IPS-18c (cell line): ENCODE measurements around the gene SMS.
"Not testable (repeated sequence)": the region's sequence is repeated elsewhere in the genome, so short reads cannot be mapped to it uniquely, and the experiment has no call there.

Experiments
- H3K4me3 ChIP-seq: 2 replicates; pipeline ENCODE4 v1.7.0; 2013; ENCODE audit warnings: low read depth, mild to moderate bottlenecking, low read length, moderate library complexity; ENCODE audit not compliant: insufficient read depth
- H3K9me3 ChIP-seq: one replicate; pipeline ENCODE4 v1.6.1; 2013; ENCODE audit warnings: mild to moderate bottlenecking, low read length, moderate library complexity; ENCODE audit not compliant: control insufficient read depth, insufficient read depth

SMS gene

DNA sequence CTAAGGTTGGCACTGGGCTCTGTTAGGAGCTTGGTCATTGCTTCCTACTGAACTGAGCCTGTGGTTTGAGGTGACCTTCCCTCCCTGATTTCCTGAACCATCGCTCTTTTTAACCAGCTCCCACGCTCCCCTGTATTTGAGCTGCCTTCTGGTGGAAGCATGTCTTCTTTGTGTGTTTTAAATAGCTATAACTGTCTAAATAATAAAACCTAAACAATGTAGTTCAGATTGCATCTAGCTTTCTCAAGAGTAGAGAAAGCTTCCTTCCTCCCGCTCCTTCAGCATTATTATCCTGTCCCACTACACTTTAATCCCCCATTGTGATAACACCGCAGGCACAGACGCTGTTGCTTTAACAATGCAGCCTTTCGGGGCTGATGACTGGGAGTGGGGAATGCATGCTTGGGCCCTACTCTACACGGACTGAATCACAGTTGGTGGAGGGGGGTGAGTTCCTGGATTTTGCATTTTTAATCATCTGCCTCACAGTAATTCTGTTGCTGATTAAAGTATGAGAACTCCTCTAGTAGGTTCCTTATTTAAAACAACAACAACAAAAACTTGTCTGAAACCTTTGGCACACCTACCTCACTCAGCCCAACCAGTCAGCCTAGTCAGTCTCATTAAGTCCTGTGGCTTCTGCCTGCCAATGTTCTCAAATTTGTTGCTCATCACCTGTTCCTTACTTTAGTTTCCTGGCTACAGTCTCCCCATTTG, 6.6 kb downstream of the SMS start:
- H3K4me3 ChIP-seq, result 0 out of 2 replicates have a peak overlapping the region, but pooled peaks have one; percentile 12
- no peaks in the 10 kb centered on the region for H3K9me3 ChIP-seq

DNA sequence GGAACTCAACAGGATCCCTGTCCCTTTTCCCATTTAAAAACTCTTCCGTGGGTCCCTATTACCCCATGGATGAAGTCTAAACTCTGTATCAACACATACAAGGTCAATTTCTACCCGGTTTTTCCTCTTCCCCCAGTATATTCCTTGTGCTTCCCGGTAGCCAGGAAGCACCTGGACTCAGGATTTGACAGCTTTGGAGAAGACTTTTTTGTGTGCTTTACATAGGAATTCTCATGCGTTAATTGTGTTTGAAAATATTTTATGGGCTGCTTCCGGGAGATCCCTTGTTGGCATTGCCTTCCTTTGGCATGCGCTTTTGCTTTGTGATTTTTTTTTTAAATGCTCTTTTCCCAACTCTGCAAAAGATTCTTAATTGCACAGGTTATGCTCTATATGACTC, 7.2 kb downstream of the SMS start:
- H3K4me3 ChIP-seq, result 0 out of 2 replicates have a peak overlapping the region, but pooled peaks have one; percentile 12
- no peaks in the 10 kb centered on the region for H3K9me3 ChIP-seq

DNA sequence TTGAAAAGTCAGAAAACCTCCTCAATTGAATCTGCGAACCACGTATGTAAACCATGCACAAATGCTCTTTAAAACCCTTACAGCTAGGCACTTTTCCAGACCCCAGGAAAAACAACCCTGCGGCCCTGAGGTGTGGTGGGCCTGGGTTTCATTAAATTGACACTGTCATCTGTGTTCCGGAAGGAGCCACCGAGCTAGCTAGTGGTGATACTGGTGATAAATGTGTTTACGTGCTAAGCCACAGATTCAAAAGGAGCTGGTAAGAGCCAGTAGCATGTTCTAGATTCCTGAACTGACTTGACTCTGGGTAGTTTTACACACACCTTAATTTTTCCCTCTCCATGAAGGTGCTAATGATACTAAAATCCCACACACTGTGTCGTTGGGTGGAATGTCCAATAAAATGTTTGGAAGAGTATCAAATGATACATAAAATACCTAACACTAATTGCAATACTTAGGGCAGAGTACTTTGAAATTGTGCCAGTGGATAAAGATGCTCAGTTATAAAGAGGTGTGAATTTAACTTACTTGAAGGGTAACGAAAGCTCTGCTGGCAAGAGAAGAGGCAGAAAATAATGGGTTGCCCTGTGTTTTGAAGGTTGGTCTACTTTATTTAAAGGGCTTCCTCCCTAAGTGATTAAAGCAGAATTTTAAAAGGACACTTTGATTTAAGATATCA, 8.5 kb downstream of the SMS start:
- Histone ChIP-seq H3K4me3 (no peak overlapping the region), H3K9me3 (no peaks in the 10 kb centered on the region)

DNA sequence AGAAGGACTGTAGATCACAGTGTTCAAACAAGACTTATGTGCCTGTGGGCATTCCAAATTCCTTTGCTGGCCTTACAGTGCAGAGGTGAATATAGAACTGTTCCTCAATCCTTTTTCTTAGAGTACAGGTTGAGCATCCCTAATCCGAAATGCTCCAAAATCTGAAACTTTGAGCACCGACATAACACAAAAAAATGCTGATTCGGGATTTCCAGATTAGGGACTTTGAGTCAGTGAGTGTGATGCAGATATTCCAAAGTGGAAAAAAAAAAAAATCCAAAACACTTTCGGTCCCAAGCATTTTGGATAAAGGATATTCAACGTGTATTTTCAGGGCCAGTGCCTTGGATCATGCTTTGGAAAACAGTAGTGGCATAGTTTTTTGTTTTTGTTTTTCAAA, 9.2 kb downstream of the SMS start:
- H3K9me3 ChIP-seq, result no peaks in the 10 kb centered on the region

DNA sequence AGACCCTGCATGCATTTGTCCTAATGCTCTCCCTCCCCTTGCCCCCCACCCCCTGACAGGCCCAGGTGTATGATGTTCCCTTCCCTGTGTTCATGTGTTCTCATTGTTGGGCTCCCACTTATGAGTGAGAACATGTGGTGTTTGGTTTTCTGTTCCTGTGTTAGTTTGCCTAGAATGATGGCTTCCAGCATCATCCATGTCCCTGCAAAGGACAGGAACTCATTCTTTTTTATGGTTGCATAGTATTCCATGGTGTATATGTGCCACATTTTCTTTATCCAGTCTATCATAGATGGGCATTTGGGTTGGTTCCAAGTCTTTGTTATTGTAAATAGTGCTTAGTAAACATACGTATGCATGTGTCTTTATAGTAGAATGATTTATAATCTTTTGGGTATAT, 10.0 kb downstream of the SMS start:
- not testable (repeated sequence) for H3K9me3 ChIP-seq, H3K4me3 ChIP-seq

More for the DNA sequence above, 9.2 kb downstream of the SMS start:
- H3K4me3 ChIP-seq, result no peak overlapping the region

DNA sequence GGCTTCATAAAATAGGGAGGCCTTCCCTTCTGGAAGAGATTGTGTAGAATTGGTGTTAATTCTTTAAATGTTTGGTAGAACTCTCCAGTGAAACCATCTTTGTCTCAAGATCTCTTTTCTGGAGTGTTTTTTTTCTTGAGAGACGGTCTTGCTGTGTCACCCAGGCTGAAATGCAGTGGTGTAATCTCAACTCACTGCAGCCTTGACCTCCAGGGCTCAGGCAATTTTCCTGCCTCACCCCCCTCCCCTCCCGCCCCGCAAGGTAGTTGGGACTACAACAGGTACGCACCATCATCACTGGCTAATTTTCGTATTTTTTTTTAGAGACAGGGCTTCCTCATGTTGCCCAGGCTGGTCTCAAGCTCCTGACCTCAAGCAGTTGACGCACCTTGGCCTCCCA, 12.1 kb downstream of the SMS start:
- H3K9me3 ChIP-seq, result no peaks in the 10 kb centered on the region
- H3K4me3 ChIP-seq, result no peak overlapping the region

DNA sequence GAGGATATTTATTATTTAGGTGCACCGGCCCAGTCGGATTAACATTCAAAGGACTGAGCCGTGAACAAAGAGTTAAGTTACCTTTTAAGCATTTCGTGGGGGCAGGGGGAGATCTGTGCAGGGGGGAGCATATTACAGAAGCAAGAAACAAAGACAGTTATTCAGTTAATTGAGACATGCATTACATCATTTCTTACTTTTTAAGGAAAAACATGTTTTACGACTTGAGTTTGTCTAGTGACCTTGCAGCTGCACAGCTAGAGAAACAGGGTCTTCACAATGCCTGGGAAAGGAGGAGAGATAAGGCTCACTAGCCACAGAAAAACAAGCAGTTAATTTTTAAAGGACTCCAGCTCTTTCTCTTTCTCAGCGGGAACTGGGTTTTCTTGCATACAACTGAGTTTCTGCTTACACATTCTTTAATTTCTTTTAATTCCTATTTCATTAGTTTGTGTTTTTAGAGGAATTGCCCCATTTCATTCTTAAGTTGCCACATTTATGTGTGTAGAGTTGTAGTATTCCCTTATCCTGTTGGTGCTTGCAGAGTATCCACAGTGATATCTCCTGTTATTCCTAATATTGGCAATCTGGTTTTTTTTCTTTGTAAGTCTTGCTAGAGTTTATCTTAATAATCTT, 12.8 kb downstream of the SMS start:
- H3K9me3 ChIP-seq, H3K4me3 ChIP-seq: not testable (repeated sequence)

DNA sequence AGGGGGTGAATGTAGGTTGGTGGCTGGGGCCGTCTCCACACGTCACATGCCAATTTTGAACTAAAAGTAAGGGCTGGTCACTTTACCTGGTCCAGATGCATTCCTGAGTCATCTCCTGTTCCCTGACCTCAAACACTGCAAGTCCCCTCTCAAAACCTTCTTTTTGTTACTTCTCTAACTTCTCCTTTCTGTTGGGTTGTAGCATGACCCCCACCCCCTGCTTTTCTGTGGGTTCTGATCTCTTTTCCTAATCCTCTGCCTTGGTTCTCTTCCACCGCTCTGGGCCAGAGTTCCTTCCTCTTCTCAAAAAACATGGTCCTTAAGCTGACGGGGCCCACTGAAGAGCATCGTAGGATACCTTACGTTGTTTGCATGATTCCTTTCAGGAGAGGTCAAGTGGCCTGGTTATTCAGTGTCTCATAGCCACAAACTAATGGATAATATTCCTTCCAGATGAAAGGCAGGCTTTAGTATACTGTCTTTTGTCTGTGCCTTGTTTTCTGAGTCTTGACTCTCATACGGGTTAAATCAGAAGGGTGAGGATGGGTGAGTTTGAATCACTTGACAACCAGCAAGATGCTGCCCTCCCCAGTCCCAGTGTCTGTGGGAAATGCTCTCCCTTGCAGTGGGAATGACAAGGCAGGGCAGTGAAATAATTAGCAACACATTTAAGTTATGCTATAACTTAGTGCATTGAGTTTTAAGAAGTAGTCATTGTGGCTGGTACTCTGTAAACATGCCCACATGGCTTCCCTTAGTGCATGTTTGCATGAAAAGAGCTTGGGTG, 15.1 kb downstream of the SMS start:
- H3K9me3 ChIP-seq, result no peaks in the 10 kb centered on the region
- H3K4me3 ChIP-seq, result no peak overlapping the region

DNA sequence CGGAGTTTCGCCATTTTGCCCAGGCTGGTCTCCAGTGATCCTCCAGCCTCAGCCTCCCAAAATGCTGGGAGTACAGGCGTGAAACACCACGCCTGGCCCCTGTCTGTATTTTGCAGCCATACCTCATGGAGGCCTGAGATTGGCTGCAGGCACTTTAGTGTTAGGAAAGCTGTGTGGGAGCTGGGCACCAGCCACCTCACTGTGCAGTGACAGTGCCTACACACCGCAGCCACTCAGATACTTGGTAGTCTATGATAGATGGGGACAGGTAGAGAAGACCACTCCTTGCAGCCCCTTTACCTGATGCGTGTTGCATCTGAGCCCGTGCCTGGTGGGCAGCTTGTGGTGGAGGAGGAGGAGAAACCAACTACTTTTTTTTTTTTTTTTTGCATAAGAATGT, 16.3 kb downstream of the SMS start:
- H3K4me3 ChIP-seq, result no peak overlapping the region
- H3K9me3 ChIP-seq, result no peaks in the 10 kb centered on the region

DNA sequence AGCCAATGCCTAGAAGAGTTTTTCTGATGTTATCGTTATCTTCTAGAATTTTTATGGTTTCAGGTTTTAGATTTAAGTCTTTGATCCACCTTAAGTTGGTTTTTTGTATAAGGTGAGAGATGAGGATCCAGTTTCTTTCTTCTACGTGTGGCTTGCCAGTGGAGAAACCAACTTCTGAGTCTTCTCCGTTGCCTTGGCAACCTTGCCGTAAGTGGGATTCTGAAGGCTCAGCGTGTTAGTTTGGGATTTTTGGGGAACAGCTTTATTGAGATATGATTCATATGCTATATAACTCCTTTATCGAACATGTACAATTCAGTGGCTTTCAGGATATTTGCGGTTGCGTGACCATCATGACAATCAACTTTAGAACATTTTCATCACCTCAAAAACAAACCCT, 17.7 kb downstream of the SMS start:
- no peaks in the 10 kb centered on the region for H3K9me3 ChIP-seq
- H3K4me3 ChIP-seq, result no peak overlapping the region

DNA sequence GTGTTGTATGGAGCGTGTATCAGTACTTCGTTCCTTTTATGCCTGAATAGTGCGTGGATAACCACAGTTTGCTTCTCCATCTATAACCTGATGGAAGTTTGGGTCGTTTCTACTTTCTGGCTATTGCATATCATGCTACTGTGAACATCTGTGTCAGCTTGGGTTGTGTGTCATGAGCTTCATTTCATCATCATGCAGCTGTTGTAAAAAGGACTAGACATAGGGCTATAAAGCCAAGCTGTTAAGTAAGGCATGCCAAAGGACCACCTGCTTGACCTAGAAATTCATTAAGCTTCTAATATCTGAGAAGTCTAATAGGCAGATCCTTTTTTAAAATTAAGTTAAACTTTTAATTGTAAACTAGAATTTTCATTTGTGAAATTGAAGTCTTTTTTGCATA, 18.4 kb downstream of the SMS start:
- no peak overlapping the region for H3K4me3 ChIP-seq
- H3K9me3 ChIP-seq, result no peaks in the 10 kb centered on the region

DNA sequence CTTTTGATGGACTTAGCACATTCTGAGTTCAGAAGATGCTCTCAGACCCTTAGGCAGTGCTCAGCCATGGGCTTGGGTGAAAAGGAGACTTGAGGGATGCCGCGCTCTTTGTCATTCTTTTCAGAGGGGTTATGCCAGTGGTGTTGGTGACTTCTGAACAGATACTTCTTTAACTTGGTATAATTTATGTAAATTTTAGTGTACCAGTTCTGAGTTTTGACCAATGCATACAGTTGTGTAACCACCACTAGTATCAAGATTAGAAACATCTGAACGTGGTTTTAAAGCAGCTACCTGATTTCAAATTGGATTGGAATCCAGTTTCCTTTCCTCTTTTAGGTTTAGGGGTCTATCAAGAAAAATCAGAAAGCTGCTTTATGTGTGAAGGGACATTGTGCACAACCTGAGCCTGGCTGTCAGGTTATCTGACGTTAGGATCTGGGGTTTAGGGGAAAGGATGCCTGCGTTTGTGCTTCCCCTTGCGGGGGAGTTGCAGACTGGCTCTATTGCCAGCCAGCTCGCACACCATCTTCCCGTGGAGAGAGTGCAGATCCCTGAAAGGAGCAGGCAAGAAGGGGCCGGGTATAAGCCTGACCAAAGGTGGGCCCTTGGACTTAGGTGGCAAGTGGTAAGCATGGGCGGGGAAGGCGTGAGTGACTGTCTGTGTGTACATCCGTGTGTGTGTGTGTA, 19.0 kb downstream of the SMS start:
- H3K9me3 ChIP-seq, result no peaks in the 10 kb centered on the region
- no peak overlapping the region for H3K4me3 ChIP-seq

DNA sequence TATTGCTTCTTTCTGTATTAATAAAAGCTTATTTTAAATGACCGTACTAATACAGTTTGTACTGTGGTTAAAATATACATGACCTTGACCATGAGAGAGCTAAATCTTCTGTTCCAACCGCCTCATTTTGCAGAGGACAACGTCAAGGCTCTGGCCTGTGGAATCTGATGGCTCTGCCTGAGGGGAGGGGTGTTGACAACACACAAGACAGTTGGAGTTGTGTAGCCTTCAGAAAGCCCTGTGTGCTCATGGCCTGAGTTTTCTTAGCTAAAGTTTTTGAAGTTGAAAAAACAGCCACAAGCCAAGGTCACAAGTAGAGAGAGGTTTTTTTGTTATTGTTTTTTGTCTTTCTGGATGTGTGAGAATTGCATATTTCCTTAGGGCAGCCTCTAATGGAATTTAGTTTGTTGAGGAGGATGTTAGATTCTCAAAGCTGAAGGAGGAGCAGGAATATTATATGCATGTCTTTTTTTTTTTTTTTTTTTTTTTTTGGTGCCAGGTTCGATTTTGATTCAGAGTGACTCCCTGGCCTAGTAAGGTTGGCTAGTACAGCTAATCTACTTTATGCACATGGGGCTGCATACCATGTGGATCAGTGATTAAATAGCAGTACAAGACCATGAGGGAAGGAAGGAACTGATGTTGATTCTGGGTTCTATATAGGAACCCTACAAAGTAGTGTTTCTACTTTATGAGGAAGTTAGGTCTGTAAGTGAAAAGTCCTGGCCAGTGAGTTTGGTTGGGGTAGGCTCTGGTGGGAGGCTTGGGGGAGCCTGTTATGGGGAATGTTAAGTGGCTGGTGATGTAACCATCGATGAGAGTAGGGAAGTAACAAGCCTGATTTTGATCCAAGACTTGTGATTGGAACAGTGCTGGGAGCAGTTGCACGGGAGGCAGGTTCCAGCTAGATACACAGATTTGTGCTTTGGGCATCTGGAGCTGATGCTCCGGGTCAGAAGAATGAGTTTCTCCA, 20.3 kb downstream of the SMS start:
- H3K4me3 ChIP-seq, result no peak overlapping the region

DNA sequence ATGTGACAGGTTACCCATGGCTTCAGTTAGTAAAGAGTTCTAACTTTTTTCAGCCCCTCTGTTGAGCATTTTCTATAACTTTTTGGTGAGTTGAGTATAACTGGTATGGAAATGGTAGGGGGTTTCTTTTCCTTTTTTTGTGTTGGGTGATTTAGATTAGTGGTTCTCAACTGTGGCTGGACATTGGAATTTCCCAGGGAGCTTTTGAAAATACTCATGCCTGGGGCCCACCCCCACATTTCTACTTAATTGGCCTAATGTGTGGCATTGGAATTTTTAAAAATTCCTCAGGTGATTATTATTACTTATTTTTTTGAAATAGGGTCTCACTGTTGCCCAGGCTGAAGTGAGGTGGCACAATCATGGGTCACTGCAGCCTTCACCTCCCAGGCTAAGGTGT, 21.9 kb downstream of the SMS start:
- Histone ChIP-seq H3K4me3 (no peak overlapping the region), H3K9me3 (no peaks in the 10 kb centered on the region)

More for the DNA sequence above, 20.3 kb downstream of the SMS start:
- no peaks in the 10 kb centered on the region for H3K9me3 ChIP-seq

DNA sequence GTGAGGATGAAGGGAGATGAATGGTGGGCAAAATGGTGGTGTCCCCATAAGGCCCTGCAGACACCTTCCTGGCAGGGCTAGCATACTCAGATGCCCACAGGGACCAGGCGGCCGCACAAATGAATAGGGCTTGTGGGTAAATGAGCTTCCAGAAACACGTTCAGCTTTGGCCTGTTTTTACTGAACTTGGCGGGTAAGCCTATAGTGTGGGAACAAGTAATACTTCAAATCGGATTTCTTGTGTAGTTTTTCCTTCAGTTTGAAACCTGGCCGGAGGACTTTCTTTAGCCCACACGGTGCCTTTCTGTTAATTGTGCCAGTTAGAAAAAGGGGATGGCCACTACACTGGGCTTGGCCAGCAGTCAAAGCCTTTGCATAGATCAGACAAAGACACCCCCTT, 22.8 kb downstream of the SMS start:
- Histone ChIP-seq H3K9me3 (no peaks in the 10 kb centered on the region), H3K4me3 (no peak overlapping the region)

DNA sequence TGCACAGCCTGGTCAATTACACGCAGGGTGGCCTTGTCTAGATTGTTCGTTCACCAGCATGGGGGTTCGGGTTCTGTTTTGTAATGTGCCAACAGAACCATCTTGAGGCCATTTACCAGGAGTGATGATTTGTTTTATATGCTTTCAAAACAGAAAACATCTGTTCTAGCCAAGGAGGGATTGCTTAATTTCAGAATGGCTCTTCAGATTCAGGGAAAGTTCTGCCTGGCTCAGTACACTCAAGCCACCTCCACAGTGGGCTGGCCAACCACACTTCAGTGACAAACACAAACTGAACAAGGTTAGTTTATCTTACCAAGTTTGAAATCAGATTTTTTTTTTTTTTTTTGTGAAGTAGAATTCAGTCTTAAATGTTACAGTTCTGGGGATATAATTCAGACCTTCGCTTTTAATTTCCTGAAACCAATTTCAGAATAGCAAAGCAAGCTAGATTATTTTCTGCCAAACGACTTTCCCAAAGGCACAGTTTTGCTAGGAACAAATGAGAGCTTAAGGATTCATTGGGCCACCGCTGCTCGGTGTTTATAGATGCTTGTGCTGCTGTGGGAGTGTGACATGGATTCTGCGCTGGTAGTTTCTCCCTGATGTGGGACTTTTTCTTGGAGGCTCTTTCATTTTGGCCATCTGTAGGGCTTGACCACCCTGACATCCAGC, 23.4 kb downstream of the SMS start:
- Histone ChIP-seq H3K4me3 (no peak overlapping the region), H3K9me3 (no peaks in the 10 kb centered on the region)
